ENCODE data around the gene KCNQ5. TPM values are rescaled to one million over a fixed set of nuclear protein-coding genes. Genes with fewer than 3 reads are reported as not detected.

Gene KCNQ5
- total RNA-seq, 1 donor from 2014 or later, result 1.5 TPM

- no peaks in the 10 kb centered on the region for H3K27me3 Mint-ChIP-seq (ENCODE audit: unreplicated experiment)
- no peaks in the 10 kb centered on the region for H3K36me3 Mint-ChIP-seq (ENCODE audit: unreplicated experiment)
- H3K27ac Mint-ChIP-seq (ENCODE audit: unreplicated experiment), result no peak overlapping the region
- no peaks in the 10 kb centered on the region for H3K9me3 Mint-ChIP-seq (ENCODE audit: unreplicated experiment)
- H3K4me3 Mint-ChIP-seq (ENCODE audit: unreplicated experiment), result no peak overlapping the region
- no peaks in the 10 kb centered on the region for H3K4me1 Mint-ChIP-seq (ENCODE audit: low read depth, unreplicated experiment)
- no peak for DNase-seq
- TF ChIP-seq CTCF (IDR thresholded peaks at IDR 0.05; ENCODE audit: partially characterized antibody, unreplicated experiment), result no peak
Observed at GRCh38 chr6:72916298-72916697, 294.4 kb downstream of the KCNQ5 start.

- Mint-ChIP-seq H3K4me1 (ENCODE audit: low read depth, unreplicated experiment) (no peaks in the 10 kb centered on the region), H3K9me3 (ENCODE audit: unreplicated experiment) (no peaks in the 10 kb centered on the region), H3K4me3 (ENCODE audit: unreplicated experiment) (no peak overlapping the region), H3K36me3 (ENCODE audit: unreplicated experiment) (no peaks in the 10 kb centered on the region), H3K27me3 (ENCODE audit: unreplicated experiment) (no peaks in the 10 kb centered on the region), H3K27ac (ENCODE audit: unreplicated experiment) (no peak overlapping the region)
- DNase-seq, result no peak
- no peak for TF ChIP-seq CTCF (IDR thresholded peaks at IDR 0.05; ENCODE audit: partially characterized antibody, unreplicated experiment)
Observed at GRCh38 chr6:72916906-72917305, 295.0 kb downstream of the KCNQ5 start.

GRCh38 chr6:72922401-72922800 lies 300.5 kb downstream of the KCNQ5 start:
- no peak for TF ChIP-seq CTCF (IDR thresholded peaks at IDR 0.05; ENCODE audit: partially characterized antibody, unreplicated experiment)
- no peaks in the 10 kb centered on the region for H3K9me3 Mint-ChIP-seq (ENCODE audit: unreplicated experiment)
- H3K27me3 Mint-ChIP-seq (ENCODE audit: unreplicated experiment), result no peaks in the 10 kb centered on the region
- DNase-seq, result no peak
- H3K27ac Mint-ChIP-seq (ENCODE audit: unreplicated experiment), result no peak overlapping the region
- no peaks in the 10 kb centered on the region for H3K36me3 Mint-ChIP-seq (ENCODE audit: unreplicated experiment)
- no peaks in the 10 kb centered on the region for H3K4me1 Mint-ChIP-seq (ENCODE audit: low read depth, unreplicated experiment)
- H3K4me3 Mint-ChIP-seq (ENCODE audit: unreplicated experiment), result no peak overlapping the region

- no peak for DNase-seq
- H3K9me3 Mint-ChIP-seq (ENCODE audit: unreplicated experiment), result no peaks in the 10 kb centered on the region
- H3K27ac Mint-ChIP-seq (ENCODE audit: unreplicated experiment), result no peak overlapping the region
- H3K36me3 Mint-ChIP-seq (ENCODE audit: unreplicated experiment), result no peaks in the 10 kb centered on the region
- no peak overlapping the region for H3K4me3 Mint-ChIP-seq (ENCODE audit: unreplicated experiment)
- H3K27me3 Mint-ChIP-seq (ENCODE audit: unreplicated experiment), result no peaks in the 10 kb centered on the region
- peaks cover 2% of the 10 kb centered on the region for H3K4me1 Mint-ChIP-seq (ENCODE audit: low read depth, unreplicated experiment)
- no peak for TF ChIP-seq CTCF (IDR thresholded peaks at IDR 0.05; ENCODE audit: partially characterized antibody, unreplicated experiment)
Observed at GRCh38 chr6:72925136-72925535, 303.3 kb downstream of the KCNQ5 start.

GRCh38 chr6:72930556-72931132 lies 308.8 kb downstream of the KCNQ5 start:
- H3K27me3 Mint-ChIP-seq (ENCODE audit: unreplicated experiment), result peaks cover 5% of the 10 kb centered on the region
- H3K27ac Mint-ChIP-seq (ENCODE audit: unreplicated experiment), result no peak overlapping the region
- TF ChIP-seq CTCF (IDR thresholded peaks at IDR 0.05; ENCODE audit: partially characterized antibody, unreplicated experiment), result no peak

More at GRCh38 chr6:72930556-72931132, 308.8 kb downstream of the KCNQ5 start:
- Mint-ChIP-seq H3K4me3 (ENCODE audit: unreplicated experiment) (no peak overlapping the region), H3K9me3 (ENCODE audit: unreplicated experiment) (peaks cover 3% of the 10 kb centered on the region), H3K36me3 (ENCODE audit: unreplicated experiment) (no peaks in the 10 kb centered on the region), H3K4me1 (ENCODE audit: low read depth, unreplicated experiment) (peaks cover 4% of the 10 kb centered on the region)
- no peak for DNase-seq
